Measurements from ENCODE around the gene ZNF555. TPM values are rescaled to one million over a fixed set of nuclear protein-coding genes. Genes with fewer than 3 reads are reported as not detected.

ZNF555 gene
- total RNA-seq, 1 donor from 2014 or later: 8.4 TPM

- Mint-ChIP-seq H3K27me3 (ENCODE audit: unreplicated experiment) (peaks cover 5% of the 10 kb centered on the region), H3K4me3 (ENCODE audit: unreplicated experiment) (no peak overlapping the region), H3K9me3 (ENCODE audit: unreplicated experiment) (peaks cover 4% of the 10 kb centered on the region), H3K36me3 (ENCODE audit: unreplicated experiment) (peaks cover 9% of the 10 kb centered on the region), H3K27ac (ENCODE audit: unreplicated experiment) (no peak overlapping the region), H3K4me1 (ENCODE audit: low read depth, unreplicated experiment) (no peaks in the 10 kb centered on the region)
- TF ChIP-seq CTCF (IDR thresholded peaks at IDR 0.05; ENCODE audit: partially characterized antibody, unreplicated experiment): no peak
- no peak for DNase-seq
Observed at GRCh38 chr19:2906631-2907195, 65.4 kb downstream of the ZNF555 start.

Other genes with a start within 250 kb of the ZNF555 start
- 8.0 TPM for gene GNG7, start 138.8 kb upstream of the ZNF555 start, total RNA-seq (ENCODE audit: unreplicated experiment)
- gene DIRAS1, start 120.1 kb upstream of the ZNF555 start, total RNA-seq (ENCODE audit: unreplicated experiment): 47.1 TPM
- 40.8 TPM for gene SLC39A3, start 101.5 kb upstream of the ZNF555 start, total RNA-seq (ENCODE audit: unreplicated experiment)
- 90.6 TPM for gene SGTA, start 58.2 kb upstream of the ZNF555 start, total RNA-seq (ENCODE audit: unreplicated experiment)
- gene THOP1, start 56.0 kb upstream of the ZNF555 start, total RNA-seq (ENCODE audit: unreplicated experiment): 64.0 TPM
- 5.8 TPM for gene ZNF554, start 21.6 kb upstream of the ZNF555 start, total RNA-seq (ENCODE audit: unreplicated experiment)
- gene ZNF556, start 25.9 kb downstream of the ZNF555 start, total RNA-seq (ENCODE audit: unreplicated experiment): not detected
- 2.7 TPM for gene ZNF57, start 59.5 kb downstream of the ZNF555 start, total RNA-seq (ENCODE audit: unreplicated experiment)
- 4.8 TPM for gene ZNF77, start 103.5 kb downstream of the ZNF555 start, total RNA-seq (ENCODE audit: unreplicated experiment)
- gene TLE6, start 136.1 kb downstream of the ZNF555 start, total RNA-seq (ENCODE audit: unreplicated experiment): not detected
- not detected for gene TLE2, start 187.8 kb downstream of the ZNF555 start, total RNA-seq (ENCODE audit: unreplicated experiment)
- gene TLE5, start 221.0 kb downstream of the ZNF555 start, total RNA-seq (ENCODE audit: unreplicated experiment): 258 TPM